ENCODE measurements around the gene GRM1.

GRM1 gene

GRCh38 chr6:146183831-146184230, 155.0 kb downstream of the GRM1 start:
- Histone ChIP-seq H3K36me3 (ENCODE audit: low read depth) (no peaks in the 10 kb centered on the region), H3K4me1 (ENCODE audit: insufficient read depth, poor library complexity, severe bottlenecking) (no peaks in the 10 kb centered on the region), H3K27ac (ENCODE audit: poor library complexity, severe bottlenecking) (no peak overlapping the region), H3K9me3 (ENCODE audit: severe bottlenecking) (no peaks in the 10 kb centered on the region), H3K4me3 (ENCODE audit: severe bottlenecking) (no peak overlapping the region), H3K27me3 (ENCODE audit: insufficient read depth, poor library complexity, severe bottlenecking) (peaks cover 4% of the 10 kb centered on the region)
- DNase-seq (ENCODE audit: low spot score) (no peak), ATAC-seq (ENCODE audit: low read depth) (no peak)
- TF ChIP-seq CTCF (IDR thresholded peaks at IDR 0.05; ENCODE audit: poor library complexity, severe bottlenecking): no peak

GRCh38 chr6:146184701-146185100, 155.8 kb downstream of the GRM1 start:
- H3K9me3 ChIP-seq (ENCODE audit: severe bottlenecking): no peaks in the 10 kb centered on the region
- ATAC-seq (ENCODE audit: low read depth): no peak
- DNase-seq (ENCODE audit: low spot score): no peak

GRCh38 chr6:146189131-146189530, 160.3 kb downstream of the GRM1 start:
- no peak for TF ChIP-seq CTCF (IDR thresholded peaks at IDR 0.05; ENCODE audit: poor library complexity, severe bottlenecking)
- no peak overlapping the region for H3K27ac ChIP-seq (ENCODE audit: poor library complexity, severe bottlenecking)
- H3K9me3 ChIP-seq (ENCODE audit: severe bottlenecking): no peaks in the 10 kb centered on the region

More at GRCh38 chr6:146184701-146185100, 155.8 kb downstream of the GRM1 start:
- no peak overlapping the region for H3K27ac ChIP-seq (ENCODE audit: poor library complexity, severe bottlenecking)
- TF ChIP-seq CTCF (IDR thresholded peaks at IDR 0.05; ENCODE audit: poor library complexity, severe bottlenecking): no peak
- no peaks in the 10 kb centered on the region for H3K4me1 ChIP-seq (ENCODE audit: insufficient read depth, poor library complexity, severe bottlenecking)
- no peak overlapping the region for H3K4me3 ChIP-seq (ENCODE audit: severe bottlenecking)
- no peaks in the 10 kb centered on the region for H3K36me3 ChIP-seq (ENCODE audit: low read depth)
- H3K27me3 ChIP-seq (ENCODE audit: insufficient read depth, poor library complexity, severe bottlenecking): peaks cover 4% of the 10 kb centered on the region

GRCh38 chr6:146190581-146190980, 161.7 kb downstream of the GRM1 start:
- DNase-seq (ENCODE audit: low spot score): no peak
- ATAC-seq (ENCODE audit: low read depth): no peak
- Histone ChIP-seq H3K36me3 (ENCODE audit: low read depth) (no peaks in the 10 kb centered on the region), H3K27ac (ENCODE audit: poor library complexity, severe bottlenecking) (no peak overlapping the region), H3K9me3 (ENCODE audit: severe bottlenecking) (no peaks in the 10 kb centered on the region), H3K27me3 (ENCODE audit: insufficient read depth, poor library complexity, severe bottlenecking) (peaks cover 7% of the 10 kb centered on the region), H3K4me1 (ENCODE audit: insufficient read depth, poor library complexity, severe bottlenecking) (no peaks in the 10 kb centered on the region), H3K4me3 (ENCODE audit: severe bottlenecking) (no peak overlapping the region)
- TF ChIP-seq CTCF (IDR thresholded peaks at IDR 0.05; ENCODE audit: poor library complexity, severe bottlenecking): no peak

More at GRCh38 chr6:146189131-146189530, 160.3 kb downstream of the GRM1 start:
- Histone ChIP-seq H3K36me3 (ENCODE audit: low read depth) (no peaks in the 10 kb centered on the region), H3K4me3 (ENCODE audit: severe bottlenecking) (no peak overlapping the region), H3K4me1 (ENCODE audit: insufficient read depth, poor library complexity, severe bottlenecking) (no peaks in the 10 kb centered on the region), H3K27me3 (ENCODE audit: insufficient read depth, poor library complexity, severe bottlenecking) (peaks cover 7% of the 10 kb centered on the region)
- no peak for ATAC-seq (ENCODE audit: low read depth)
- DNase-seq (ENCODE audit: low spot score): no peak

GRCh38 chr6:146191166-146191565, 162.3 kb downstream of the GRM1 start:
- Histone ChIP-seq H3K36me3 (ENCODE audit: low read depth) (no peaks in the 10 kb centered on the region), H3K9me3 (ENCODE audit: severe bottlenecking) (no peaks in the 10 kb centered on the region), H3K27ac (ENCODE audit: poor library complexity, severe bottlenecking) (no peak overlapping the region), H3K4me1 (ENCODE audit: insufficient read depth, poor library complexity, severe bottlenecking) (no peaks in the 10 kb centered on the region), H3K4me3 (ENCODE audit: severe bottlenecking) (no peak overlapping the region), H3K27me3 (ENCODE audit: insufficient read depth, poor library complexity, severe bottlenecking) (peaks cover 7% of the 10 kb centered on the region)
- DNase-seq (ENCODE audit: low spot score): no peak
- TF ChIP-seq CTCF (IDR thresholded peaks at IDR 0.05; ENCODE audit: poor library complexity, severe bottlenecking): no peak
- ATAC-seq (ENCODE audit: low read depth): no peak

All from RWPE2 (cell line).